NT2/D1 (cell line): ENCODE measurements around the gene POLR1B.
"Not testable (repeated sequence)": the region's sequence is repeated elsewhere in the genome, so short reads cannot be mapped to it uniquely, and the experiment has no call there.

ENCODE experiments used
- YY1 ChIP-seq: IDR thresholded peaks from 2 replicates; pipeline ENCODE4 v1.6.1; 2011; ENCODE audit not compliant: insufficient read length, insufficient read depth
- ZNF274 ChIP-seq: IDR thresholded peaks from 2 replicates; pipeline ENCODE4 v1.6.1; 2011; ENCODE audit warnings: mild to moderate bottlenecking, low read depth, low read length

GRCh38 chr2:112536665-112537064, 5.6 kb upstream of the POLR1B start:
- TF ChIP-seq YY1, ZNF274: not testable (repeated sequence)
